ENCODE results near the gene DPP10. TPM values are rescaled to one million over a fixed set of nuclear protein-coding genes. Genes with fewer than 3 reads are reported as not detected.

Gene DPP10
- total and polyA plus RNA-seq, 10 of the 15 experiments (the other 5 are each of a cell fraction or from before 2014, with no cell fraction given), result not detected

- TF ChIP-seq KAT2A (conservative IDR thresholded peaks at IDR 0.05; ENCODE audit: control insufficient read depth, low read depth, low read length), result no peak
- no peak for TF ChIP-seq NKRF (conservative IDR thresholded peaks at IDR 0.05)
- no peak for TF ChIP-seq ZNF687 (IDR thresholded peaks at IDR 0.05)
- no peak for TF ChIP-seq PAX8 (IDR thresholded peaks at IDR 0.05)
- TF ChIP-seq RELB (IDR thresholded peaks at IDR 0.05; ENCODE audit: low read depth), result no peak
- no peak for TF ChIP-seq HSF1 (IDR thresholded peaks at IDR 0.05; ENCODE audit: low read depth, low read length)
- TF ChIP-seq ZSCAN29 (IDR thresholded peaks at IDR 0.05), result no peak
- no peak for TF ChIP-seq RCOR1 (conservative IDR thresholded peaks at IDR 0.05; ENCODE audit: low read depth, low read length)
- no peak for TF ChIP-seq RBBP5 (conservative IDR thresholded peaks at IDR 0.05)
- TF ChIP-seq FOXK2 (IDR thresholded peaks at IDR 0.05), result no peak
- no peak for TF ChIP-seq BCL3 (IDR thresholded peaks at IDR 0.05; ENCODE audit: borderline replicate concordance, insufficient read depth, low read depth, low read length, poor library complexity, severe bottlenecking)
- TF ChIP-seq RFX5 (IDR thresholded peaks at IDR 0.05; ENCODE audit: low read depth, low read length), result no peak
- TF ChIP-seq HDAC6 (IDR thresholded peaks at IDR 0.05; ENCODE audit: unreplicated experiment), result no peak
- no peak for TF ChIP-seq ZZZ3 (IDR thresholded peaks at IDR 0.05; ENCODE audit: control insufficient read depth, insufficient read length, low read depth)
- CTCF ChIA-PET, result no interaction called here
- DNase-seq (ENCODE audit: low read depth, low spot score), result no peak
Observed at GRCh38 chr2:115400940-115401339, 958.5 kb downstream of the DPP10 start.

More at GRCh38 chr2:115400940-115401339, 958.5 kb downstream of the DPP10 start:
- BruUV-seq (replicated peaks), result no TSS peak
- 0% methylated on average over 2 of the region's 2 CpGs for WGBS (ENCODE audit: insufficient coverage, insufficient replicate concordance, low lambda C conversion rate, missing lambda C conversion rate)
- in situ Hi-C loops (cut with MboI), result no loop called here
- POLR2A ChIA-PET, result no interaction called here
- SMC1A ChIA-PET (ENCODE audit: uncharacterized antibody, unreplicated experiment), result no interaction called here
- intact Hi-C loops (cut with micrococcal nuclease; ENCODE audit: unreplicated experiment), result no loop called here
- no peak overlapping the region for H2AFZ ChIP-seq (ENCODE audit: control insufficient read depth, low read depth, low read length)
- no peak for FAIRE-seq
- RAD21 ChIA-PET (ENCODE audit: unreplicated experiment), result no interaction called here
- no peaks in the 10 kb centered on the region for H3K79me2 ChIP-seq (ENCODE audit: control insufficient read depth, insufficient read depth, low read length)
- no peak for ATAC-seq
- no peaks in the 10 kb centered on the region for H3K9me3 ChIP-seq (replicated peaks; ENCODE audit: control insufficient read depth, insufficient read depth, low read length)
- no peaks in the 10 kb centered on the region for H3K36me3 ChIP-seq (ENCODE audit: control insufficient read depth in 2 of 2, insufficient read depth in 2 of 2, low read length in 1 of 2)
- H3K27ac ChIP-seq (ENCODE audit: control insufficient read depth, insufficient read depth), result no peak overlapping the region
- no peaks in the 10 kb centered on the region for H4K20me1 ChIP-seq (ENCODE audit: control insufficient read depth, insufficient read depth)
- no peak overlapping the region for H3K4me2 ChIP-seq (ENCODE audit: control insufficient read depth, insufficient read depth)
- no peak overlapping the region for H3K9ac ChIP-seq (ENCODE audit: control insufficient read depth, insufficient read depth, low read length)
- H3K27me3 ChIP-seq (replicated peaks in 1 of 2; ENCODE audit: control insufficient read depth in 2 of 2, insufficient read depth in 2 of 2, low read length in 1 of 2), result no peaks in the 10 kb centered on the region
- H3K4me3 ChIP-seq, result no peak overlapping the region
- H3K4me1 ChIP-seq (ENCODE audit: control insufficient read depth, insufficient read depth, low read length), result no peaks in the 10 kb centered on the region

Data from GM12878 (cell line).